ENCODE results near the gene OGDH. TPM values are rescaled to one million over a fixed set of nuclear protein-coding genes. Genes with fewer than 3 reads are reported as not detected.

OGDH gene
- total and polyA plus RNA-seq, 10 of the 15 experiments (the other 5 are each of a cell fraction or from before 2014, with no cell fraction given) = 4.1 to 103 (median 48.4) TPM

GRCh38 chr7:44748948-44749731 lies 142.7 kb downstream of the OGDH start (continued):
- no peak for TF ChIP-seq PBX3 (IDR thresholded peaks at IDR 0.05; ENCODE audit: insufficient replicate concordance, low read depth, low read length)
- peak; percentile 34; the same call in 1 of the 2 replicates for TF ChIP-seq POLR2AphosphoS2 (IDR thresholded peaks at IDR 0.05; ENCODE audit: low read depth, low read length)
- TF ChIP-seq ZNF207 (IDR thresholded peaks at IDR 0.05; ENCODE audit: borderline replicate concordance) = 0 out of 2 replicates have a peak, but pooled peaks have one; percentile 68
- TF ChIP-seq CREM (IDR thresholded peaks at IDR 0.05; ENCODE audit: low read depth) = 0 out of 2 replicates have a peak, but pooled peaks have one; percentile 47
- TF ChIP-seq ZBTB33 (IDR thresholded peaks at IDR 0.05) = no peak
- TF ChIP-seq ASH2L (IDR thresholded peaks at IDR 0.05; ENCODE audit: borderline replicate concordance, low read depth) = peak; percentile 34; the same call in 1 of the 2 replicates
- TF ChIP-seq BACH1 (IDR thresholded peaks at IDR 0.05; ENCODE audit: borderline replicate concordance) = peak; percentile 52
- peak; percentile 70 for TF ChIP-seq GATAD2B (conservative IDR thresholded peaks at IDR 0.05; ENCODE audit: low read depth)
- TF ChIP-seq RCOR1 (conservative IDR thresholded peaks at IDR 0.05; ENCODE audit: low read depth, low read length) = no peak
- TF ChIP-seq NFYB (IDR thresholded peaks at IDR 0.05; ENCODE audit: insufficient read depth, low read depth, low read length) = no peak
- TF ChIP-seq POLR2AphosphoS5 (IDR thresholded peaks at IDR 0.05; ENCODE audit: low read length) = peak; percentile 20; the same call in 1 of the 2 replicates
- no peak for TF ChIP-seq SREBF1 (IDR thresholded peaks at IDR 0.05; ENCODE audit: low read length)
- TF ChIP-seq ZNF24 (IDR thresholded peaks at IDR 0.05) = no peak
- TF ChIP-seq SMAD5 (IDR thresholded peaks at IDR 0.05; ENCODE audit: low read depth) = 0 out of 2 replicates have a peak, but pooled peaks have one; percentile 15
- no peak for TF ChIP-seq BMI1 (IDR thresholded peaks at IDR 0.05; ENCODE audit: borderline replicate concordance)
- TF ChIP-seq ZSCAN29 (IDR thresholded peaks at IDR 0.05) = peak; percentile 75; the same call in 1 of the 2 replicates
- no peak for TF ChIP-seq BRCA1 (IDR thresholded peaks at IDR 0.05; ENCODE audit: low read depth, low read length)
- TF ChIP-seq SKIL (IDR thresholded peaks at IDR 0.05; ENCODE audit: low read depth, poor library complexity, severe bottlenecking) = no peak
- TF ChIP-seq PAX8 (IDR thresholded peaks at IDR 0.05) = no peak
- peak; percentile 86 to 96 for TF ChIP-seq BHLHE40 (IDR thresholded peaks at IDR 0.05; ENCODE audit: borderline replicate concordance in 1 of 2, low read depth in 2 of 2, low read length in 1 of 2)
- TF ChIP-seq CBX5 (IDR thresholded peaks at IDR 0.05; ENCODE audit: low read depth) = no peak
